ENCODE measurements around the gene LPGAT1.

DNA sequence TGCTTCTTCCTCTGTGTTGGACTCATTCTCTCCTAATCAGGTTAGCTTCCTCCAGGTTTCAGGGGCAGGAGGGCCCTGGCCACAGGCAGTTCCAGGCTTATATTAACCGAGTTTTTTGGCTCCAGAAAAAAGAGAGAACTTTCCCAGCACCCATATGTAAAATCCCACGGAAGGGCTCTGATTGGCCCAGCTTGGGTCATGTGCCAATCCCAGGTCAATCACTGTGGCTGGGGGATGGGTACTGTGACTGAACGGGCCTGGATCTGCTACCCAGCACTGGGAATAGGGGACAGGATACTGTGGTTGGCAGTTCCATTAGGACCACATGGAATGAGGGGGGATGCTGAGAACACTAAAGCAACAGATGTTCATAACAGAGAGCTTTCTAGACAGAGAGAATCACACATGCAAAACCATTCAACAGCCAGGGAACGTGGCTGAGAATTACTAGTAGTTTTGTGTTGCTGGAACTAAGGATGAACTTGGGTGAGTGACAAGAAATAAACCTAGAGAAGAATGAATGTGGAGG is 104.0 kb downstream of the LPGAT1 start:
- TF ChIP-seq, protein P1, sequence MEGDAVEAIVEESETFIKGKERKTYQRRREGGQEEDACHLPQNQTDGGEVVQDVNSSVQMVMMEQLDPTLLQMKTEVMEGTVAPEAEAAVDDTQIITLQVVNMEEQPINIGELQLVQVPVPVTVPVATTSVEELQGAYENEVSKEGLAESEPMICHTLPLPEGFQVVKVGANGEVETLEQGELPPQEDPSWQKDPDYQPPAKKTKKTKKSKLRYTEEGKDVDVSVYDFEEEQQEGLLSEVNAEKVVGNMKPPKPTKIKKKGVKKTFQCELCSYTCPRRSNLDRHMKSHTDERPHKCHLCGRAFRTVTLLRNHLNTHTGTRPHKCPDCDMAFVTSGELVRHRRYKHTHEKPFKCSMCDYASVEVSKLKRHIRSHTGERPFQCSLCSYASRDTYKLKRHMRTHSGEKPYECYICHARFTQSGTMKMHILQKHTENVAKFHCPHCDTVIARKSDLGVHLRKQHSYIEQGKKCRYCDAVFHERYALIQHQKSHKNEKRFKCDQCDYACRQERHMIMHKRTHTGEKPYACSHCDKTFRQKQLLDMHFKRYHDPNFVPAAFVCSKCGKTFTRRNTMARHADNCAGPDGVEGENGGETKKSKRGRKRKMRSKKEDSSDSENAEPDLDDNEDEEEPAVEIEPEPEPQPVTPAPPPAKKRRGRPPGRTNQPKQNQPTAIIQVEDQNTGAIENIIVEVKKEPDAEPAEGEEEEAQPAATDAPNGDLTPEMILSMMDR (IDR thresholded peaks at IDR 0.05), result no peak
- TF ChIP-seq POLR2A (IDR thresholded peaks at IDR 0.05), result no peak

Measured in thyroid gland (tissue), 4 donors.